Cardiac fibroblast (primary cell): ENCODE results near the gene C1orf232.

ENCODE experiments used
- DNase-seq, 2 donors: peaks; one replicate each; pipeline versions ENCODE4 v3.0.0 to v3.0.0-alpha.2; 2010; ENCODE audit warnings: low read depth in 2 of 2
- H3K4me3 ChIP-seq, 2 donors: replicated peaks in 1 of 2; 1 replicate in 1 of 2; 2 replicates in 1 of 2; pipeline ENCODE4 v1.5.1; 2011; ENCODE audit warnings: low read depth in 2 of 2, low read length in 2 of 2, mild to moderate bottlenecking in 2 of 2, moderate library complexity in 1 of 2
- TF ChIP-seq, protein P1 (sequence below): IDR thresholded peaks from one replicate; pipeline ENCODE4 v1.5.1; 2011; ENCODE audit warnings: low read depth, mild to moderate bottlenecking, low read length, inconsistent platforms

C1orf232 gene

GRCh38 chr1:26156285-26157038 lies 12.3 kb downstream of the C1orf232 start:
- TF ChIP-seq, protein P1, sequence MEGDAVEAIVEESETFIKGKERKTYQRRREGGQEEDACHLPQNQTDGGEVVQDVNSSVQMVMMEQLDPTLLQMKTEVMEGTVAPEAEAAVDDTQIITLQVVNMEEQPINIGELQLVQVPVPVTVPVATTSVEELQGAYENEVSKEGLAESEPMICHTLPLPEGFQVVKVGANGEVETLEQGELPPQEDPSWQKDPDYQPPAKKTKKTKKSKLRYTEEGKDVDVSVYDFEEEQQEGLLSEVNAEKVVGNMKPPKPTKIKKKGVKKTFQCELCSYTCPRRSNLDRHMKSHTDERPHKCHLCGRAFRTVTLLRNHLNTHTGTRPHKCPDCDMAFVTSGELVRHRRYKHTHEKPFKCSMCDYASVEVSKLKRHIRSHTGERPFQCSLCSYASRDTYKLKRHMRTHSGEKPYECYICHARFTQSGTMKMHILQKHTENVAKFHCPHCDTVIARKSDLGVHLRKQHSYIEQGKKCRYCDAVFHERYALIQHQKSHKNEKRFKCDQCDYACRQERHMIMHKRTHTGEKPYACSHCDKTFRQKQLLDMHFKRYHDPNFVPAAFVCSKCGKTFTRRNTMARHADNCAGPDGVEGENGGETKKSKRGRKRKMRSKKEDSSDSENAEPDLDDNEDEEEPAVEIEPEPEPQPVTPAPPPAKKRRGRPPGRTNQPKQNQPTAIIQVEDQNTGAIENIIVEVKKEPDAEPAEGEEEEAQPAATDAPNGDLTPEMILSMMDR, result no peak
- DNase-seq, result no peak
- no peak overlapping the region for H3K4me3 ChIP-seq

DNA sequence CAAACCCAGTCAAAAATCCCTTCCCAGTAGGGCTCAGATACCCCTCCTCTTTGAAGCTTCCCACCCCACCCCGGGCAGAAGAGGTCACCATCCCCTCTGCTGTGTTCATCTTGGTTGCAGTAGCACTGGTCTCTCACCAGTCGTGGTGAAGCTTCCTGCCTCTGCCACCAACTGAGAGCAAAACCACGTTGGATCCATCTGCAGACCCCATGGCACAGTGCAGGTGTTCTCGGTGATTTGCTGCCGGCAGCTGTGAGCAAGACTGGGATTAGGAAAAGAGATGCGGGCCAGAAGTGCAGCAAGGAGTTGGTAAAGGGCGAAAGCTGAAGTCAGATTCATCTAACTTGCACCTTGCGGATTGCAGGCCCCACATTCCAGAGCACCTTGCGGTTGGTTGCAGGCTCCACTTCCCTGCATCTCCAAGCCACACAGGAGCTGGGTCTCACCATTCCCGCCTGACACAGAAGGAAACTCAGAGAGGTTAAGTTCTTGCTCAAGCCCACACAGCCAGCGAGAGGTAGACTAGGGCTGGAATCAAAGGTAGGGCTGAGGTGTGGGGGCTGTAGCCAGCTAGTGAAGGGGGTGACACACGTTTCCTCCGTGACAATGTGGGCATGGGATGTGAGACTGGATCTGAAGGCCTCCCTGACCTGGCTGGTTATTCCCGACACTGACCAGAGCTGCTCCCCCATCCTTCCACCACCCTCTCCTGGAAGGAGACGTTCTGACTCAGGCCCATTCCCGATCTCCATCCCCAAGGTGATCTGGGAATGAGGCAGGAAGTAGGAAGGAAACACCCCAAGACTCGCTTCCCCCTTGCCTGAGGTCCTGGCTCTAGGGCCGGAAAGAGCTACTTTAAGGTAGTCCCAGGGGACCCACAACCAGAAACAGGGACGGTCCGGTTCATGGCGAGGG lies 13.1 kb downstream of the C1orf232 start:
- no peak for DNase-seq
- TF ChIP-seq, protein P1, result no peak
- H3K4me3 ChIP-seq, result no peak overlapping the region

- TF ChIP-seq, protein P1, result no peak
- no peak overlapping the region for H3K4me3 ChIP-seq
- no peak for DNase-seq
Observed at GRCh38 chr1:26154750-26155149, 14.0 kb downstream of the C1orf232 start.

DNA sequence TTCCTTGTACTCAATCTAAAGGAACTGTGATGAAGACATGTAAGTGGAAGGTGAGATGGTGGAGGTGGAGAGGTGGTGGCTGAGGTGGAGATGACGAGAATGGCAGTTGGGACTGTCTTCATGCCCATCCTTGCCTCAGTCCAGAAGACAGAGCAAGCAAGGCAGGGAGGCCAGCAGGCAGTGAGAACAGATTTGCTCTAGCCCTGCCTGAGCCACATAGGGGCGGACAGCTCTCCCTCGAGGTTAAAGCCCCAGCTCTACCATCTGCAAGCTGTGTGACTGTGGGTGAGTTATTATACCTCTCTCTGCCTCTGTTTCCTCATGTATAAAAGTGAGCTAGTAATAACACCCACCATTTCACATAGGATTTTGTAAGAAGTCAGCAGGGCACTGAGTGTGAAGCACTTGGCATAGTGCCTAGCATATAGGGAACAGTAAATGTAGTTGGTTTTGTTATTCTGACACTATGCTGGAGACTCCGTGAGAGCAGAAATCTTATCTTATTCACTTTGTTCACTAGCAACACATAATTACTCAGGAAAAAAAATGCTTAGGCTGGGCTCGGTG lies 14.7 kb downstream of the C1orf232 start:
- DNase-seq, result peak in 1 of 2 donors; percentile 23
- H3K4me3 ChIP-seq, result no peak overlapping the region
- TF ChIP-seq, protein P1, result no peak

DNA sequence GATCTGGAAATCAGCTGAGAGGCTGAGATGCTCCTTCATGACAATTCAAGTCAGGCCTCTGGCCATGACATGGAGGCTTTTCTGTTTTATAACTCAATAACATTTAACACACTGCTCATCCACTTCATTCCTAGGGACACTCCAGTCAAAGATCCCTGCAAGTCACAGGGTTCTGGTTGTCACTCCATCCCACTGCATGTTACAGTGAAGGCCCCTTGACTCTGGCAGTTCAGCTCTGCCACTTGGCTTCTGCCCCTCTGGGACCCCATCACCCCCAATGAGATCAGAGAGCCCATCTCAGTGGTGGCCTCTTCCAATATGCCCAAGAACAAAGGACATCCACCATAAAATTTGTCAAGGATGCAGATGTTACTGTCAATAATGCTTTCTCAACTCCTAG lies 19.9 kb downstream of the C1orf232 start:
- no peak for DNase-seq
- TF ChIP-seq, protein P1, result no peak
- H3K4me3 ChIP-seq, result no peak overlapping the region

DNA sequence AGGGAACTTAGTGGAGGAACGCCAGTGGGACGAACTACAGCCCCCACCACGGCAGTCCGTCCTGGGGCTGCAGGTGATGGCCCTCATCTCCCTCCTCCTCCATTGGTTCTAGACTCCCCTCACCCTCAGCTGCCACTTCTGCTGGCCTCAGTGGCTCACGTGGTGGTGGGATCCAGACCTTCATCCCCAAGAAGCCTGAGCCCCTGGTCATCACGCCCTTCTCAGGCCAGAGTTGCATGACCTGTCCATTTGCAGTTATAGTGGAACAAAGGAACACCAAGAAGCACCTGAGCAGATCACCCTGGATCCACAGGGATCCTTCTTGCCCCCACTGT lies 22.8 kb downstream of the C1orf232 start:
- DNase-seq, result no peak
- no peak overlapping the region for H3K4me3 ChIP-seq
- TF ChIP-seq, protein P1, result no peak
